Right atrium auricular region (tissue), 2 donors: ENCODE measurements around the gene ANAPC1. TPM values are rescaled to one million over a fixed set of nuclear protein-coding genes. Genes with fewer than 3 reads are reported as not detected.
A peak's percentile ranks its signal among the peaks of the same experiment; 100 is the strongest.
"Not testable (repeated sequence)": the region's sequence is repeated elsewhere in the genome, so short reads cannot be mapped to it uniquely, and the experiment has no call there.

Source experiments
- DNase-seq: peaks from one replicate; pipeline ENCODE4 v3.0.0-alpha.2; 2019; ENCODE audit warnings: low spot score
- H3K27ac ChIP-seq, 2 donors: fragments of 200-600 bp; sonication (generic); 1 replicate in 1 of 2; 2 replicates in 1 of 2; pipeline ENCODE4 v1.5.1; 2016 to 2019
- H3K27me3 ChIP-seq, 2 donors: fragments of 200-600 bp; sonication (generic); one replicate each; pipeline versions ENCODE4 v1.5.1 to v1.6.0; 2017 to 2019
- H3K36me3 ChIP-seq: fragments of 200-600 bp; sonication (generic); one replicate; pipeline ENCODE4 v1.5.1; 2016
- H3K4me1 ChIP-seq, 2 donors: fragments of 200-600 bp; sonication (generic); one replicate each; pipeline versions ENCODE4 v1.5.1 to v1.6.0; 2017 to 2019
- H3K4me3 ChIP-seq, 2 donors: fragments of 200-600 bp; sonication (generic); 1 replicate in 1 of 2; 2 replicates in 1 of 2; pipeline ENCODE4 v1.5.1; 2017 to 2019; ENCODE audit warnings: mild to moderate bottlenecking in 1 of 2, moderate library complexity in 1 of 2
- H3K9me3 ChIP-seq, 2 donors: fragments of 200-600 bp; sonication (generic); one replicate each; pipeline ENCODE4 v1.5.1; 2019
- CTCF ChIP-seq, 2 donors: fragments of 200-600 bp; sonication (generic); IDR thresholded peaks; one replicate each; pipeline ENCODE4 v1.5.1; 2019; ENCODE audit warnings: antibody characterized with exemption in 2 of 2
- total RNA-seq, 2 donors: library from RNA; depleted of rRNA; stranded (reverse); fragments of >200 nt; gene quantifications; one replicate each; pipeline ENCODE4 v1.1.0, GENCODE V29; 2016

ANAPC1 gene
- total RNA-seq, 2 donors from 2014 or later, result 19.0 to 23.5 TPM

DNA sequence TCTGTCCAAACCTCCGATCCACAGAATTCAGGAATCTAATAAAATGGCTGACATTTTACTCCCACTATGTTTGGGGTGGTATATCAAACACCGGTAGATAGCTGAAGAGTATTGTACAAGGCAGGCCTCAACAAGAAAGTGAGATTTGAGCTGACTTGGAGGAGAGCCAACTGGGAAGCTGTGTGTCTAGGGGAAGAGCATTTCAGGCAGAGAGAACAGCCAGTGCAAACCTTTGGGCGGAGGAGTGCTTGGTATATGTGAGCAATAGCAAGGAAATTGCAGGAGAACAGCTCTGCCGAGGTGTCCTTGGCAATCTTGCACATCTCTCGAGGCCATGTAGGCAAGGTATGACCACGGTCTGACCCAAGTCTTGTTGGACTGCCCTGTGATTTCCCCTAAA, 12.6 kb upstream of the ANAPC1 start:
- H3K36me3 ChIP-seq, result no peaks in the 10 kb centered on the region
- no peak for DNase-seq
- no peak overlapping the region for H3K27ac ChIP-seq
- no peaks in the 10 kb centered on the region for H3K27me3 ChIP-seq
- TF ChIP-seq CTCF (IDR thresholded peaks at IDR 0.05), result no peak
- no peak overlapping the region for H3K4me3 ChIP-seq
- peaks cover 0 to 27% of the 10 kb centered on the region in 2 donors for H3K4me1 ChIP-seq
- no peaks in the 10 kb centered on the region for H3K9me3 ChIP-seq

DNA sequence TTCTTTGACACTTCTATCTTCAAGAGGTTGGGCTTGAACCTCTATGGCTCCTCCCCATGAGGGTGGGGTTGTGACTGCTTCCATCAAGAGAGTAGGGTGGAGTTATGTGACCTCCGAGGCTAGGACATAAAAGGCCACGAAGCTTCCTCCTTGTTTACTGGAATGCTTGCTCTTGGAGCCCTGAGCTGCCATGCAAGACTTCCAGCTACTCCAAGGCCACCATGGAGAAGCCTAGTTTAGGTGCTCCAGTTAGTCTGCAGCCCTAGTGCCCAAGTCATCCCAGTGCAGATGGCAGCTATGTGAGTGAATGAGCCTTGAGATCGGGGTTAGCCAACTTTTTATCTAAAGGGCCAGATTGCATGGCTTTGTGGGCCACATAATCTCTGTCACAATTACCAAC, 12.0 kb upstream of the ANAPC1 start:
- Histone ChIP-seq H3K36me3 (no peaks in the 10 kb centered on the region), H3K27ac (no peak overlapping the region), H3K4me3 (no peak overlapping the region), H3K27me3 (no peaks in the 10 kb centered on the region), H3K4me1 (peaks cover 0 to 25% of the 10 kb centered on the region in 2 donors), H3K9me3 (no peaks in the 10 kb centered on the region)
- no peak for TF ChIP-seq CTCF (IDR thresholded peaks at IDR 0.05)
- no peak for DNase-seq

DNA sequence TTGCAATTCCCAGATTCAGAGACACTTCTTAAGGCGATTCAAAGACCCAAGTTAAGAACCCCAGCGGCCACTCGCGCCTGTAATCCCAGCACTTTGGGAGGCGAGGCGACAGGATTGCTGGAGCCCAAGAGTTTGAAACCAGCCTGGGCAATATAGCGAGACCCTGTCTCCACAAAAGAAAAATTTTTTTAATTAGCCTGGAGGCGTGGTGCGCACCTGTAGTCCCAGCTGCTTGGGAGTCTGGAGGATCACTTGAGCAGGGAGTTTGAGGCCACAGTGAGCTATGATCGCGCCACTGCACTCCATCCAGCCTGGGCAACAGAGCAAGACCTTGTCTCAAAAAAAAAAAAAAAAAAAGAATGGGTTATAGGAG, 585 bp upstream of the ANAPC1 start:
- no peaks in the 10 kb centered on the region for H3K36me3 ChIP-seq
- H3K27me3 ChIP-seq, result no peaks in the 10 kb centered on the region
- no peak for DNase-seq
- H3K27ac ChIP-seq, result peak overlapping the region; percentile 78 to 80
- no peaks in the 10 kb centered on the region for H3K9me3 ChIP-seq
- no peaks in the 10 kb centered on the region for H3K4me1 ChIP-seq
- H3K4me3 ChIP-seq, result peak overlapping the region; percentile 86 to 90
- TF ChIP-seq CTCF (IDR thresholded peaks at IDR 0.05), result no peak

DNA sequence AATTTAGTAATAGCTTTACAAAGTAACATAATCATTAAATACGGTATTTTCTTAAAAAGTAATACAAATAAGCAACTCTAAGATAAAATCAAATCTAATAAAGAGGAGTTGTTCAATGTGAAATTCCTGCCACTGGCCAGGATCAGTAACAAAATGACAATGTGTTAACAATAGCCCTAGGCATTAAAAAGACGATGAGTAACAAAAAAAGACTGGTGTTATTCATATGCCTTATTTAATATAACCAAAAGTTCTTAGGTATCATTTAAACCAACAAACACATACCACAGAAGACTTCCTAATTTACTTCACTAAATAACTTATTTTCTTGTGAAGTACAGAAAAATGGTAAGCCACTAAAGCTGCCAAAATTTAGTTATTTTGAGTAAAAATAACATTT, 11.2 kb downstream of the ANAPC1 start:
- H3K4me1 ChIP-seq, H3K36me3 ChIP-seq, H3K4me3 ChIP-seq, H3K9me3 ChIP-seq, DNase-seq, H3K27me3 ChIP-seq, H3K27ac ChIP-seq: not testable (repeated sequence)

- not testable (repeated sequence) for H3K9me3 ChIP-seq, H3K36me3 ChIP-seq, H3K27ac ChIP-seq, H3K4me1 ChIP-seq, DNase-seq, H3K27me3 ChIP-seq, H3K4me3 ChIP-seq
Measured at GRCh38 chr2:111865124-111865523, 18.9 kb downstream of the ANAPC1 start.

- not testable (repeated sequence) for H3K9me3 ChIP-seq, DNase-seq, H3K27me3 ChIP-seq, H3K36me3 ChIP-seq, H3K4me3 ChIP-seq, H3K4me1 ChIP-seq, H3K27ac ChIP-seq
Measured at GRCh38 chr2:111860005-111860404, 24.0 kb downstream of the ANAPC1 start.

DNA sequence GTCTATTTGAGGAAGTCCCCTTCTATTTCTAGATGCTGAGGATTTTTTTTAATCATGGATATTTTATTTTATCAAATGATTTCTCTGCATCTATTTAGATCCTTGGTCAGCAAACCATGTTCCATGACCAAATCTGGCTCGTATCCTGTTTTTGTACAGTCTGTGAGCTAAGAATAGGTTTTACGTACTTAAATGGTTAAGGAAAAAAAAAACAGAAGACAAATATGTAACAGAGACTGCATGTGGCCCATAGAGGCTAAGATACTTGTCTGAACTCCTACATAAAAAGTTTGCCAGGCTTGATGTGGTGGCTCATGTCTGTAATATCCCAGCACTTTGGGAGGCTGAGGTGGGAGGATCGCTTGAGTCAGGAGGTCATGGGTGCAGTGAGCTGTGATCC, 31.4 kb downstream of the ANAPC1 start:
- not testable (repeated sequence) for H3K36me3 ChIP-seq, H3K27ac ChIP-seq, DNase-seq, H3K9me3 ChIP-seq, H3K4me3 ChIP-seq, H3K4me1 ChIP-seq, H3K27me3 ChIP-seq

- not testable (repeated sequence) for H3K9me3 ChIP-seq, H3K27ac ChIP-seq, H3K27me3 ChIP-seq, H3K4me3 ChIP-seq, H3K36me3 ChIP-seq, H3K4me1 ChIP-seq, DNase-seq
- TF ChIP-seq CTCF (IDR thresholded peaks at IDR 0.05), result peak; percentile 24 to 56
Measured at GRCh38 chr2:111850646-111851045, 33.3 kb downstream of the ANAPC1 start.

DNA sequence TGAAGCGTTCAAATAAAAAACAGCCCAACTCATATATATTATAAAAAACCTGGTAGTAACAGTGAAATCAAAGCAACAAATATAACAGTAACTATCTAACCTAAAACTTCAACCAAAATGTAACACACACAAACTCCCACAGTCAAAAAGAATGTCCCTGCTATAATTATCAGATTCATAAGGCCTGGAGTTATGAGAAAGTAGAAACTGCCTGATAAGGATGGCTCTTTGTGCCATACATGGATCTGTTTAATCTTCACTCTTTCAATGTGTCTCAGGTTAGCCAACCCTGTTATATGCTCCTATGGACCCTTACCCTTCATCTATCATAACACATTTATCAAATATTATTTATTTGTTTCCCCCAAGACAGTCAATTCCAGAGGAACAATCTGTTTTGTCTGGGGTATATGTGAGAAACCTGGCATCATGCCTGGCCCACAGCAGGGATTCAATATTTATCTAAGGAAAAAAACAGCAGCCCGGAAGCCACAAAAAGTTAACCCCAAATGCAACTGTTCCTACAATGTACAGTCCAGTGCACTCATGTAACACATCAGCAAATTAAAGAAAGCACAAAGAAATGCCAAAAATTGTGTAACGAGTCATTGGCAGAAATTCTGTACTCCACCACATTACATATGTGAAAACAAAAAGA, 44.2 kb downstream of the ANAPC1 start:
- not testable (repeated sequence) for DNase-seq, H3K4me3 ChIP-seq, H3K27me3 ChIP-seq, H3K36me3 ChIP-seq, H3K9me3 ChIP-seq
- peak overlapping the region in 1 of 2 donors; percentile 82 for H3K27ac ChIP-seq
- peaks cover 0 to 10% of the 10 kb centered on the region in 2 donors for H3K4me1 ChIP-seq

GRCh38 chr2:111838992-111839391, 45.0 kb downstream of the ANAPC1 start:
- peak overlapping the region in 1 of 2 donors; percentile 82 for H3K27ac ChIP-seq
- not testable (repeated sequence) for DNase-seq, H3K36me3 ChIP-seq, H3K4me3 ChIP-seq, H3K27me3 ChIP-seq, H3K9me3 ChIP-seq
- peaks cover 0 to 10% of the 10 kb centered on the region in 2 donors for H3K4me1 ChIP-seq

DNA sequence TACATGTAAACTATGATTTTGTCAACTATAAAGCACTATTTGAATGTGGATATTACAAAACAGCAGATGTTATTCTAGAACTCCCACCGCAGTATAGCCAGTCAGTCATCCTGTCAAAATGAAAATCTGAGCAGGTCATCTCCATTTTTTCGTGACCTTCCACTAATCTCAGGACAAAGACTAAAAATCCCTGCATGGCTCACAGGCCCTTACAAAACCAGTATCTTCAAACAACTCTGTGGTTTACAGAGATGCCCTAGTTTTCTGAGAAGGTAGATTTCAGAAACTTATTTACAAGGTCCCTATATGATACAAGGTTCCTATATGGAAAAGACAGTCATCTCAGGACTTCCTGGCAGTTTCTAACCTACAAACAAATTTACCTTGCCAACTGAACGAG, 49.8 kb downstream of the ANAPC1 start:
- not testable (repeated sequence) for H3K4me3 ChIP-seq, H3K4me1 ChIP-seq, DNase-seq, H3K36me3 ChIP-seq, H3K27me3 ChIP-seq, H3K27ac ChIP-seq, H3K9me3 ChIP-seq
